Endothelial cell of umbilical vein (primary cell): Measurements from ENCODE around the gene KIF23. TPM values are rescaled to one million over a fixed set of nuclear protein-coding genes. Genes with fewer than 3 reads are reported as not detected.

Experiments used
- BruUV-seq: library from RNA; stranded (reverse); fragments of 400-500 nt; replicated peaks from 2 replicates; lab custom pipeline; 2021; lab: Mats Ljungman, UMichigan
- CTCF ChIA-PET: fragments of 300-600, 350-600 bp; sonication (Branson Sonifier 250); formaldehyde crosslinking; loops from one replicate; lab custom pipeline; 2021; ENCODE audit warnings: antibody characterized with exemption, inconsistent platforms; lab: Charles Lee
- POLR2A ChIA-PET: fragments of 300-600, 350-600 bp; sonication (Branson Sonifier 250); formaldehyde crosslinking; loops from one replicate; lab custom pipeline; 2021; ENCODE audit warnings: antibody characterized with exemption, inconsistent platforms; lab: Charles Lee
- DNase-seq: peaks from one replicate; pipeline ENCODE4 v3.0.0-alpha.2; 2011; ENCODE audit warnings: low read depth, low spot score
- FAIRE-seq: peaks from 2 replicates; lab custom pipeline; 2011; peaks lifted over from hg19 to GRCh38; lab: Jason Lieb, UNC
- H2AFZ ChIP-seq: 2 replicates; pipeline ENCODE4 v1.6.0; 2012; ENCODE audit warnings: low read depth, low read length, control low read depth, inconsistent platforms
- H3K27ac ChIP-seq: 2 replicates; pipeline ENCODE4 v1.5.1; 2011; ENCODE audit warnings: low read depth, mild to moderate bottlenecking, control low read depth, low read length, moderate library complexity; ENCODE audit not compliant: insufficient read depth
- H3K27me3 ChIP-seq, 2 experiments: 2 replicates each; pipeline versions ENCODE4 v1.6.0 to v1.6.1; 2011; ENCODE audit warnings: low read length in 2 of 2, mixed read lengths in 1 of 2; ENCODE audit not compliant: control insufficient read depth in 2 of 2, insufficient read depth in 2 of 2
- H3K36me3 ChIP-seq, 2 experiments: 2 replicates in 1 of 2; 3 replicates in 1 of 2; pipeline ENCODE4 v1.5.1; 2011; ENCODE audit warnings: low read length in 2 of 2, mild to moderate bottlenecking in 1 of 2, moderate library complexity in 1 of 2; ENCODE audit not compliant: control insufficient read depth in 2 of 2, insufficient read depth in 2 of 2; ENCODE audit errors: extremely low read depth in 1 of 2
- H3K4me1 ChIP-seq: 3 replicates; pipeline ENCODE4 v1.5.1; 2011; ENCODE audit warnings: mild to moderate bottlenecking, low read length; ENCODE audit not compliant: control insufficient read depth, insufficient read depth; ENCODE audit errors: extremely low read depth
- H3K4me2 ChIP-seq: 2 replicates; pipeline ENCODE4 v1.6.1; 2011; ENCODE audit warnings: low read length, control low read depth, mixed read lengths; ENCODE audit not compliant: insufficient read depth
- H3K4me3 ChIP-seq, 3 experiments: fragments of 200-600 bp in 1 of 3; sonication (generic), shearing (Covaris generic) in 1 of 3; replicated peaks in 1 of 3; 2 replicates each; pipeline ENCODE4 v1.5.1; 2011 to 2016; ENCODE audit warnings: control low read depth in 3 of 3, low read length in 3 of 3, mild to moderate bottlenecking in 2 of 3, inconsistent platforms in 1 of 3, low read depth in 1 of 3, moderate library complexity in 1 of 3; ENCODE audit not compliant: insufficient read depth in 1 of 3
- H3K79me2 ChIP-seq: 2 replicates; pipeline ENCODE4 v1.6.0; 2012; ENCODE audit warnings: low read length, inconsistent platforms; ENCODE audit not compliant: control insufficient read depth, insufficient read depth
- H3K9ac ChIP-seq: replicated peaks from 2 replicates; pipeline ENCODE3; 2011; ENCODE audit warnings: low read length, control low read depth; ENCODE audit not compliant: insufficient read depth; ENCODE audit errors: extremely low read depth
- H3K9me1 ChIP-seq: replicated peaks from 3 replicates; pipeline ENCODE4 v1.6.0; 2011; ENCODE audit warnings: mild to moderate bottlenecking, low read length; ENCODE audit not compliant: control insufficient read depth, insufficient read depth; ENCODE audit errors: extremely low read depth
- H3K9me3 ChIP-seq: replicated peaks from 2 replicates; pipeline ENCODE4 v1.5.1; 2012; ENCODE audit warnings: low read length, inconsistent platforms; ENCODE audit not compliant: control insufficient read depth, insufficient read depth
- H4K20me1 ChIP-seq: replicated peaks from 2 replicates; pipeline ENCODE3; 2011; ENCODE audit warnings: mild to moderate bottlenecking, low read length; ENCODE audit not compliant: control insufficient read depth, insufficient read depth; ENCODE audit errors: extremely low read depth
- CTCF ChIP-seq, 2 donors: IDR thresholded peaks; 1 replicate in 1 of 2; 2 replicates in 1 of 2; pipeline ENCODE4 v1.5.1; 2011; ENCODE audit warnings: low read length in 2 of 2, mild to moderate bottlenecking in 2 of 2, moderate library complexity in 2 of 2, control low read depth in 1 of 2, inconsistent platforms in 1 of 2, low read depth in 1 of 2; ENCODE audit not compliant: insufficient read depth in 1 of 2; ENCODE audit errors: extremely low read depth in 1 of 2
- EZH2 ChIP-seq: IDR thresholded peaks from 2 replicates; pipeline ENCODE4 v1.6.1; 2012; ENCODE audit warnings: borderline replicate concordance, low read depth, mild to moderate bottlenecking, moderate library complexity, low read length, inconsistent platforms; ENCODE audit not compliant: severe bottlenecking
- FOS ChIP-seq: IDR thresholded peaks from 2 replicates; pipeline ENCODE4 v1.6.1; 2011; ENCODE audit warnings: mild to moderate bottlenecking, low read length, moderate library complexity, borderline replicate concordance; ENCODE audit not compliant: insufficient read depth
- GATA2 ChIP-seq: IDR thresholded peaks from 2 replicates; pipeline ENCODE4 v1.7.0; 2011; ENCODE audit warnings: low read depth, mild to moderate bottlenecking, moderate library complexity, mixed read lengths, low read length; ENCODE audit not compliant: insufficient read length, insufficient read depth
- JUN ChIP-seq: IDR thresholded peaks from 2 replicates; pipeline ENCODE4 v1.6.1; 2011; ENCODE audit warnings: borderline replicate concordance, low read depth; ENCODE audit not compliant: insufficient read length, insufficient read depth
- MAX ChIP-seq: IDR thresholded peaks from 2 replicates; pipeline ENCODE4 v1.6.1; 2011; ENCODE audit not compliant: insufficient read depth, insufficient read length
- MYC ChIP-seq: IDR thresholded peaks from one replicate; pipeline ENCODE4 v1.6.1; 2011; ENCODE audit warnings: mild to moderate bottlenecking, low read depth, low read length
- POLR2A ChIP-seq: IDR thresholded peaks from 2 replicates; pipeline ENCODE4 v1.6.1; 2012; ENCODE audit warnings: low read depth, mild to moderate bottlenecking, control low read depth, low read length
- POLR2AphosphoS5 ChIP-seq: IDR thresholded peaks from 2 replicates; pipeline ENCODE4 v1.6.1; 2012; ENCODE audit warnings: low read depth, mild to moderate bottlenecking, control low read depth, low read length, moderate library complexity; ENCODE audit not compliant: insufficient read depth
- dilution Hi-C: fragments of 300-500 bp; cut with MboI; formaldehyde crosslinking; loops from one replicate; pipeline ENCODE4 v1.15.0; 2019; ENCODE audit warnings: low sequenced_read_pairs; ENCODE audit not compliant: extremely low pct_ligation_motif_present
- intact Hi-C: fragments of 100-400 bp; cut with micrococcal nuclease; formaldehyde crosslinking; loops from one replicate; pipeline ENCODE4 v1.10.0; 2022
- polyA plus RNA-seq, 4 experiments: library from polyadenylated mRNA; depleted of rRNA in 3 of 4; stranded (reverse) in 3 of 4; unstranded in 1 of 4; fragments of >200 nt; gene quantifications; 2 replicates each; pipeline versions ENCODE4 v1.2.1 to v1.2.3, GENCODE V29; 2011 to 2012; ENCODE audit warnings: missing spikeins in 1 of 4
- total RNA-seq: library from RNA; stranded (reverse); gene quantifications from 2 replicates; pipeline ENCODE4 v1.2.3, GENCODE V29; 2021

Gene KIF23
- total and polyA plus RNA-seq, 2 donors (not counting 3 experiments of a cell fraction or from before 2014, with no cell fraction given) = 25.4 to 64.7 TPM

GRCh38 chr15:69395460-69395859 lies 18.7 kb upstream of the KIF23 start:
- dilution Hi-C loops = no loop called here
- POLR2A ChIA-PET = no interaction called here
- Histone ChIP-seq H3K4me1 (peaks cover 7% of the 10 kb centered on the region), H3K9me1 (no peaks in the 10 kb centered on the region), H3K27ac (no peak overlapping the region), H3K36me3 (no peaks in the 10 kb centered on the region), H3K4me2 (no peak overlapping the region), H3K79me2 (no peaks in the 10 kb centered on the region), H4K20me1 (no peaks in the 10 kb centered on the region), H2AFZ (no peak overlapping the region), H3K4me3 (no peak overlapping the region), H3K9ac (no peak overlapping the region), H3K9me3 (no peaks in the 10 kb centered on the region), H3K27me3 (no peaks in the 10 kb centered on the region)
- FAIRE-seq (no peak), DNase-seq (no peak)
- TF ChIP-seq POLR2AphosphoS5 (no peak), CTCF (IDR thresholded peaks at IDR 0.05; ENCODE audit: extremely low read depth in 1 of 2, insufficient read depth in 1 of 2, low read depth in 1 of 2, low read length in 2 of 2) (no peak), FOS (no peak), EZH2 (no peak), MYC (no peak), JUN (no peak), MAX (no peak), POLR2A (no peak), GATA2 (no peak)
- CTCF ChIA-PET = interaction anchor here (1.1 to 4.1 kb wide), 14 partner anchors 19 to 364 kb away, joined by 3 to 40 read pairs (median 6); partner anchors contain the start of gene KIF23
- intact Hi-C loops = loop anchor here (2.0 kb wide), 1 partner anchor 241 kb away; no protein-coding TSS in a partner anchor
- BruUV-seq = no TSS peak
